HG02884 (cell line): ENCODE data around the gene HOGA1.

ENCODE experiments used
- ATAC-seq: cut with Tn5 transposase; IDR thresholded peaks from one replicate; pipeline ENCODE4 v1.9.1; 2021; ENCODE audit warnings: mild to moderate bottlenecking, moderate library complexity; ENCODE audit not compliant: unreplicated experiment

HOGA1 gene

GRCh38 chr10:97584060-97584797, at the start of gene HOGA1:
TSS of gene HOGA1 (plus strand) at chr10:97584389. CDS start at chr10:97584704, 315 bp downstream.
- ATAC-seq = no peak

- ATAC-seq = no peak
These were observed 49.3 kb upstream of the HOGA1 start for GRCh38 chr10:97534746-97535367.

DNA sequence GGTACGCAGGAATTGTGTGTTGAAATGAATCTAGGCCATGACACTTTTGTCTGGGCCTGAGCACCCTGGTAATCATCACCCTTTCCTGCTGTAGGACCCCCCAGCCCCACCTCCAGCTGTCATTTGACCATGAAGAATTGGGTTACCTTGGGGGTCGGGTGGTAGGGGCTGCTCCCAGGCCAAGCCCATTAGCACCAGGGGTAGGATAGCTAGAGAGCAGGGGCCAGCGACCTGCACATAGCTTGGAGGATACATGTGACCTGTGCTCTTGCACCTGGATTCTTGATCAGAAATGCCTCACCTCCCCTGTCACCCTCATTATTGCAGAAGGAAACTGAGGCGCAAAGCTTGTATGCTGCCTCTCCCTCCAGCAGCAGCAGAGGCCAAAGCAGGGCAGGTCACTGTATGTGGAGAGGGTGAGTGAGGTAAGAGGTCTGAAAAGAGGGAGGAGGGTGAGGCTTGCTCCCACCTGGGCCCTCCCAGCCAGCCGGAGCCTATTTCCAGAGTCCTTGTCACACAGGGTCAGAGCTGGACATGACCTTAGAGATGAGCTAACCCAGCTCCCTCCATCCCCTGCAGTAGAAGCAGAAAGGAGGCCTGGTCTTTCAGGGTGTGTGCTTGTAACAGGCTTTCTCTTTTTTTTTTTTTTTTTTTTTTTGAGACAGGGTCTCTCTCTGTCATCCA, 46.9 kb upstream of the HOGA1 start:
- no peak for ATAC-seq

DNA sequence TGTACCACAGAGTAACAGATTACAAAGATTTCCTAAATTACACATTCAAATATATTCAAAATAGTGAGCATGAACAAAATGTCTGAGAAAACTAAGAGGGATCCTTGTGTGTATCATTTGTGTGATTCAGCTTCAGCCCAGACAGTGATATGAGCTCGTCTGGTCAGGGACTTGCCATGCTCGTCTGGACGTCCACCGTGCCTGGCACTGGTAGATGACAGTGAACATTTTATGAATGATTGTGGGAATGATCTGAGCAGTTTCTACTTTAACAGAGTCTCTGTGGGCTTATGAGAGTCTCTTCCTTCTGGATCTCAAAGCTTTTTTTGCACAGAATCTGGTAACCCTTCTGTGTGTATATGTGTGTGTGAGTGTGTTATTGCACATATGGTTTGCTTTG, 45.8 kb upstream of the HOGA1 start:
- no peak for ATAC-seq

DNA sequence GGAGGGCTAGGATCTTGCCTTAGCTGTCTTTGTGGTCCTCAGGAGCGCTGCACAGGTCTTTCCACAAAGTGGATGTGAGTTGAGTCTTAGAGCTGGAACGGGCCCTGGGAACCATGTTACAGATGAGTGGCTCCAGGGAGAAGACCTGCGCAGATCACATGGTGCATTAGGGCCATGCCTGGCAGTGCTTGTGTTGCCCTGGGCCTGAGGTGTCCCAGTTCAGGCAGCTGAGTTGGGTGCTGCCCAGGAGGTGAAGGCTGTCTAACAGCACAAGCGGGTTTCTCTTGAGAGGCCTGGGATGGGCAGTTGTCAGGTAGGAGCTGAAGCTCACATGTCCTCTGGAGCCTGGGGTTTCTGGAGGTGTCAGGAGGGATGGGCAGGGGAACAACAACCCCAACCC, 45.4 kb upstream of the HOGA1 start:
- no peak for ATAC-seq

DNA sequence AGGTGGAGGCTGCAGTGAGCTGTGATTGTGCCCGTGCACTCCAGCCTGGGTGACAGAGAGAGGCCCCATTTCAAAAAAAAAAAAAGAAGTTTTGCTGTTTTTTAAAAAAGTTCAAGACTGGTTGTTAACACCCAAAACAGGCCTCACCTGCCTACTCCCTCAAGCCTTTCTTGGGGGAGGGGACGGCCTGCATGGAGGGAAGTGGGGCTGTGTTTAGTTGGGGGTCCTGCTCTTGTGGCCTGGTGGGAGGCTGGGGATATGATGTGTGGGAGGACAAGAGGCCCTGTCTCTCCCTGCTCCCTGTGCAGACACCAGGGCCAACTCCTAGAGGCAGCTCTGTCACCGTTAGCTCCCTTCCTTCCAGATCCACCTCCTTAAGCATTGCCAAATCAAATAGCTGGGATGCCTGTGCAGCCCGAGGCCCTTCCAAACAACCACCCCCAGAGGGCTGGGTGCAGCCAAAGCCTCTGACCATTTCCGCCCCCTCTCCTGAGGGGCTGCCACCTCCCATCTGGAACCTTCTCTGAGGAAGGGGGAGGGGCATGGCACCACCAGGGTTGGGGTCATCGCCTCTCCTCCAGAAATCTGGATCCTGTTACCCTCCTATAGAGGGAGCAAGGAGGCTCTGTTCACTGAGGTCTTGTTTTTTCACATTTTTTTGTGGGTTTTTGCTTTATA, 44.5 kb upstream of the HOGA1 start:
- ATAC-seq = no peak

GRCh38 chr10:97540669-97541500, 43.3 kb upstream of the HOGA1 start:
- ATAC-seq = no peak

GRCh38 chr10:97542169-97543024, 41.8 kb upstream of the HOGA1 start:
- no peak for ATAC-seq

- no peak for ATAC-seq
These were observed 41.1 kb upstream of the HOGA1 start for GRCh38 chr10:97543025-97543546.

- no peak for ATAC-seq
These were observed 37.5 kb upstream of the HOGA1 start for GRCh38 chr10:97546456-97547270.

DNA sequence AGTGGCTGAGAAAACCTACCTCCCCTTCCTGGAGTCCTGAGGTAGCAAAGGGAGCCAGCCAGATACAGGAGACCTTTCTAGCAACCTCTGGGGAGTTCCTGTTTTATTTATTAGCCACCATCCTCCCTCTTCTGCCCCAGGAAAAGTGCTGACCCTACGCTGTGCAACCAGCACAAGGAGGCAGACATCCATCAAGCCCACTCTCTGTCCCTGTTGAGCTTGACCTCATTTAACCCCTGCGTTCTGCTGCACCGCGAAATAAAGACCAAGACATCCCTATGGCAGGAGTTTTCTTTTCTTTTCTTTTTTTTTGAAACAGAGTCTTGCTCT, 37.0 kb upstream of the HOGA1 start:
- ATAC-seq = no peak

DNA sequence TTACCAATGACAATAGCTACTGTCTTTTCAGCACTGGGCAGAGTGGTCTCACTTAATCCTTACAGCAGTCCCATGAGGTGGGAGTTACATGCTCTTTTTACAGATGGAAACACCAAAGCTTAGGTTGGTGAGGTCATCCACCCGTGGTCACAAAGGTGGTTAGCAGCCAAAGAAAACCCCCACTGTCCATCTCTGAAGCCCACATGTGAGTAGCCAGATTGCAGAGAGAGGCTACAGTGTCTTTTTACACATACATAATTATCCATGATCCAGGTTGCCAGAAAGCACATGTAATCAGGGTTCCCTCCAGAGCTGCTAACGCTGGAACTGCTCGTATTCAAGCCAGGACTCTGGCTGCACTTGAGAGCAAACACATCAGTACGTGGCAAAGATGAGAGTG, 36.2 kb upstream of the HOGA1 start:
- no peak for ATAC-seq

- ATAC-seq = no peak
These were observed 35.2 kb upstream of the HOGA1 start for GRCh38 chr10:97548828-97549455.

DNA sequence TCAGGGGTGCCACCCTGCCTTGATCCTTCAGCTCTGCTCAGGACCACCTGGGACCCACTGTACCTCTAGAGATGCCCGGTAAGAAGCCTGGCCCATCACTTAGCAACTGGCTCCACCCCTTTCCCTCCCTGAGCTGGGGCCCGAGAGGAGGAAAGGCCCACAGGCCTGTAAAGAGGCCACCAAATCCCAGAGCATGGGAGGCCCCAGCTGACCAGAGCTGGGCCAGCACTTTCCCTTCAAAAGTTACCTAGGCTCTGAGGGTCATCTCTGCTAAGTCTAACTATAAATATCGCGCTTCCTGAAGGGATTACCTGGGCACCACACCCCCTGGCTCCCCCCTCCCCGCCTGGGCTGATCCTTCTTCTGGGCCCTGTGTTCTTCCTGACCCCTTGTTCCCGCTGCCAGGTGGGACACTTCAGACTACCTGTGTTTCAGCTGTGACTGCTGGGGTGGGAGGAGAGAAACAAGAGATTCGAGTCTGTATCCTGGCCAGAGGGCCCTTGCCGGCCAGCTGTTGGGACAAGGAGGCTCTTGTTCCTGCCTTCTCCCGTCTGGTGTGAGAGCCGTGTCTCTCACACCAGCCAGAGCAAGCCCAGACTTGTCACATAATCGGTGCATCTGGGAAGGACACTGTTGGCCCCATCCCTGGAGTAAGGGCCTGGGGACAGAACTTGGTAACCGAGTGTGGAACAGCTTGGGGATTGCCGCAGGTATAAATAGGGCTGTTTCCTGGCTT, 34.4 kb upstream of the HOGA1 start:
- ATAC-seq = no peak

GRCh38 chr10:97550336-97551149, 33.6 kb upstream of the HOGA1 start:
- ATAC-seq = no peak

GRCh38 chr10:97551271-97551670, 32.9 kb upstream of the HOGA1 start:
- no peak for ATAC-seq

GRCh38 chr10:97553575-97554031, 30.6 kb upstream of the HOGA1 start:
- ATAC-seq = no peak
